HepG2 (cell line): ENCODE results near the gene CKLF. TPM values are rescaled to one million over a fixed set of nuclear protein-coding genes. Genes with fewer than 3 reads are reported as not detected.

ENCODE experiments used
- BCLAF1 ChIP-seq: fragments of 450-650 bp; IDR thresholded peaks from 2 replicates; pipeline ENCODE4 v1.6.1; 2017; ENCODE audit warnings: mild to moderate bottlenecking
- CSRNP1 ChIP-seq: sonication (generic); formaldehyde crosslinking; IDR thresholded peaks from 2 replicates; pipeline ENCODE4 v1.8.1; 2023; ENCODE audit warnings: mild to moderate bottlenecking, missing genetic modification reagents
- DNMT3B ChIP-seq: conservative IDR thresholded peaks from 2 replicates; pipeline ENCODE4 v1.6.1; 2016; ENCODE audit warnings: missing biosample characterization, control low read depth
- ERF ChIP-seq: IDR thresholded peaks from 2 replicates; pipeline ENCODE4 v1.6.1; 2018; ENCODE audit warnings: missing biosample characterization, missing genetic modification reagents
- MLLT10 ChIP-seq: sonication (generic); formaldehyde crosslinking; IDR thresholded peaks from 2 replicates; pipeline ENCODE4 v1.4.0; 2020; ENCODE audit warnings: missing genetic modification reagents
- NFYB ChIP-seq: sonication (generic); formaldehyde crosslinking; IDR thresholded peaks from 2 replicates; pipeline ENCODE4 v1.4.0; 2020; ENCODE audit warnings: missing genetic modification reagents
- PHF5A ChIP-seq: IDR thresholded peaks from one replicate; pipeline ENCODE4 v1.6.1; 2018; ENCODE audit warnings: low read depth, missing genetic modification reagents; ENCODE audit not compliant: unreplicated experiment
- SMARCC2 ChIP-seq: fragments of 450-650 bp; IDR thresholded peaks from 2 replicates; pipeline ENCODE4 v1.6.1; 2017; ENCODE audit warnings: antibody characterized with exemption, mild to moderate bottlenecking
- THAP11 ChIP-seq: IDR thresholded peaks from 2 replicates; pipeline ENCODE4 v1.6.1; 2016; ENCODE audit warnings: missing biosample characterization, missing genetic modification reagents
- THAP8 ChIP-seq: sonication (generic); formaldehyde crosslinking; IDR thresholded peaks from 2 replicates; pipeline ENCODE4 v1.5.1; 2020; ENCODE audit warnings: missing genetic modification reagents, mild to moderate bottlenecking, borderline replicate concordance
- ZFP41 ChIP-seq: sonication (generic); formaldehyde crosslinking; IDR thresholded peaks from 2 replicates; pipeline ENCODE4 v1.4.0; 2020; ENCODE audit warnings: mild to moderate bottlenecking, missing genetic modification reagents, borderline replicate concordance
- ZFX ChIP-seq: sonication (generic); formaldehyde crosslinking; IDR thresholded peaks from 2 replicates; pipeline ENCODE4 v1.4.0; 2020; ENCODE audit warnings: mild to moderate bottlenecking, low read depth, missing genetic modification reagents, moderate library complexity
- ZNF225 ChIP-seq: sonication (generic); formaldehyde crosslinking; IDR thresholded peaks from 2 replicates; pipeline ENCODE4 v1.4.0; 2020; ENCODE audit warnings: mild to moderate bottlenecking, missing genetic modification reagents
- ZNF230 ChIP-seq: sonication (generic); formaldehyde crosslinking; IDR thresholded peaks from 2 replicates; pipeline ENCODE4 v1.4.0; 2020; ENCODE audit warnings: mild to moderate bottlenecking, missing genetic modification reagents
- ZNF275 ChIP-seq: sonication (generic); formaldehyde crosslinking; IDR thresholded peaks from 2 replicates; pipeline ENCODE4 v1.8.0; 2022; ENCODE audit warnings: missing genetic modification reagents, mild to moderate bottlenecking, inconsistent platforms, borderline replicate concordance
- ZNF691 ChIP-seq: sonication (generic); formaldehyde crosslinking; IDR thresholded peaks from 2 replicates; pipeline ENCODE4 v1.4.0; 2020; ENCODE audit warnings: missing genetic modification reagents, low read depth, mild to moderate bottlenecking, borderline replicate concordance
- ZNF747 ChIP-seq: sonication (generic); formaldehyde crosslinking; IDR thresholded peaks from 2 replicates; pipeline ENCODE4 v1.8.1; 2023; ENCODE audit warnings: missing genetic modification reagents, mild to moderate bottlenecking, borderline replicate concordance
- ZNF790 ChIP-seq: sonication (generic); formaldehyde crosslinking; IDR thresholded peaks from 2 replicates; pipeline ENCODE4 v1.8.0; 2022; ENCODE audit warnings: missing genetic modification reagents, mild to moderate bottlenecking, borderline replicate concordance
- ZSCAN5A ChIP-seq: sonication (generic); formaldehyde crosslinking; IDR thresholded peaks from 2 replicates; pipeline ENCODE4 v1.8.0; 2022; ENCODE audit warnings: mild to moderate bottlenecking, missing genetic modification reagents, borderline replicate concordance
- polyA plus RNA-seq, 8 experiments: library from polyadenylated mRNA; depleted of rRNA in 3 of 8; stranded (reverse) in 7 of 8; unstranded in 1 of 8; fragments of >200 nt; fragmentation: Illumina TruSeq in 4 of 8; extraction: Trizol in 4 of 8; gene quantifications; 2 replicates each; pipeline versions ENCODE4 v1.2.1 to v1.2.3, GENCODE V29; 2011 to 2016; ENCODE audit warnings: low read depth in 4 of 8, missing spikeins in 1 of 8, mixed read lengths in 1 of 8; ENCODE audit not compliant: insufficient read depth in 1 of 8
- total RNA-seq, 5 experiments: library from RNA; depleted of rRNA; stranded (reverse); fragments of >200 nt; fragmentation: Illumina TruSeq; extraction: Trizol; gene quantifications; 2 replicates each; pipeline ENCODE4 v1.2.3, GENCODE V29; 2016; ENCODE audit warnings: low read depth in 1 of 5

Gene CKLF
- total and polyA plus RNA-seq, 2 of the 13 experiments (the other 11 are each of a cell fraction or from before 2014, with no cell fraction given): 120 to 167 TPM

GRCh38 chr16:66552286-66553177, at the start of gene CKLF (continued):
- TF ChIP-seq BCLAF1 (no peak), THAP8 (CRISPR knock-in tag) (peak; percentile 98; the same call in 1 of the 2 replicates), ZNF275 (peak; percentile 100), NFYB (CRISPR knock-in tag) (peak; percentile 35; the same call in 1 of the 2 replicates), PHF5A (CRISPR knock-in tag) (no peak), ZNF790 (peak; percentile 98; the same call in 1 of the 2 replicates), THAP11 (CRISPR knock-in tag) (peak; percentile 81), ZNF747 (CRISPR knock-in tag) (peak; percentile 100), ERF (CRISPR knock-in tag) (peak; percentile 99), ZNF225 (CRISPR knock-in tag) (peak; percentile 98; the same call in 1 of the 2 replicates), ZFX (peak; percentile 96), ZFP41 (peak; percentile 98), ZNF230 (peak; percentile 99), ZSCAN5A (CRISPR knock-in tag) (peak; percentile 90; the same call in 1 of the 2 replicates), ZNF691 (CRISPR knock-in tag) (peak; percentile 97), DNMT3B (CRISPR knock-in tag) (peak; percentile 87; the same call in 1 of the 2 replicates), CSRNP1 (CRISPR knock-in tag) (peak; percentile 99), MLLT10 (CRISPR knock-in tag) (0 out of 2 replicates have a peak, but pooled peaks have one; percentile 67), SMARCC2 (no peak)
